ENCODE measurements around the gene ABCB10. TPM values are rescaled to one million over a fixed set of nuclear protein-coding genes. Genes with fewer than 3 reads are reported as not detected.
"Not testable (repeated sequence)": the region's sequence is repeated elsewhere in the genome, so short reads cannot be mapped to it uniquely, and the experiment has no call there.

The ABCB10 gene
- total RNA-seq, 1 donor from 2014 or later = 18.8 TPM

DNA sequence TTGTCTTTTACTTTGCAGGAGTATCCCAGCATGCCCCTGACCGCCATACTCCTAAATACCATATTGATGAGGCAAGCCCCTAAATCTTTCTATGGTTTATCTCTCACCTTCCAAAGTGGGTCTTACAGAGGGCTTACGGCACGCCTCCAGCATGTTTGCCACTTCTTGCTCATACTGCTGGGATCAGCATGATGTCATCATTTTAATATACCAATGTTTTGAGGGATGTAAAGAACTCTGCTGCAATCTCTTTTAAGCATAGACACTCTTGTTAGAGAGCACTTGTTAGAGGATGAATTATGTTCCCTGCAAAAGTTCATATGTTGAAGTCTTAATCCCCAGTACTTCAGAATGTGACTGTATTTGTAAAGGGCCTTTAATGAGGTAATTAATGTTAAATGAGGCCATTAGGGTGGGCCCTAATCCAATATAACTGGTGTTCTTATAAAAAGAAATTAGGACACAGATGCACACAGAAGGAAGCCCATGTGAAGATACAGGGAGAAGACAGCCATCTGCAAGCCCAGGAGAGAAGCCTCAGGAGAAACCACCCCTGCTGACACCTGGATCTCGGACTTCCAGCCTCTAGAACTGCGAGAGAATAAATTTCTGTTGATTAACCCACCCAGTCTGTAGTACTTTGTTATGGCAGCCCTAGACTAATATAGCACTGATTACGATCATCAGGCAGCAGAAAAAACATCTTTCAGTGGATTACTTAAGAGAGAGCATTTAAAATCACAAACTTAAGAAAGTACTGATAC is 16.4 kb upstream of the ABCB10 start:
- no peak for DNase-seq (ENCODE audit: low spot score in 2 of 2)
- no peak for FAIRE-seq

DNA sequence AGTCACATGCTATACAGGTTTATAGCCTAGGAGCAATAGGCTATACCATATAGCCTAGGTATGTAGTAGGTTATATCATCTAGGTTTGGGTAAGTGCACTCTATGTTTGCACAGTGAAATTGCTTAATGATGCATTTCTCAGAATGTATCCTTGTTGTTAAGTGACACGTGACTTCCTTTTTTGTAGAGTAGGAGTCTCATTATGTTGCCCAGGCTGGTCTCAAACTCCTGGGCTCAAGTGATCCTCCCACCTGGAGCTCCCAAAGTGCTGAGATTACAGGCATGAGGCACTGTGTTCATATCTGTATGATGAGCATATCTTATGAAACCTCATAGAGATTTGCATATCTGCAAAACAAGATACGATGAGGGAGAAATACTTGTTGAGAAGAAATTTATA is 13.8 kb upstream of the ABCB10 start:
- FAIRE-seq (no peak), DNase-seq (ENCODE audit: low spot score in 2 of 2) (no peak)

DNA sequence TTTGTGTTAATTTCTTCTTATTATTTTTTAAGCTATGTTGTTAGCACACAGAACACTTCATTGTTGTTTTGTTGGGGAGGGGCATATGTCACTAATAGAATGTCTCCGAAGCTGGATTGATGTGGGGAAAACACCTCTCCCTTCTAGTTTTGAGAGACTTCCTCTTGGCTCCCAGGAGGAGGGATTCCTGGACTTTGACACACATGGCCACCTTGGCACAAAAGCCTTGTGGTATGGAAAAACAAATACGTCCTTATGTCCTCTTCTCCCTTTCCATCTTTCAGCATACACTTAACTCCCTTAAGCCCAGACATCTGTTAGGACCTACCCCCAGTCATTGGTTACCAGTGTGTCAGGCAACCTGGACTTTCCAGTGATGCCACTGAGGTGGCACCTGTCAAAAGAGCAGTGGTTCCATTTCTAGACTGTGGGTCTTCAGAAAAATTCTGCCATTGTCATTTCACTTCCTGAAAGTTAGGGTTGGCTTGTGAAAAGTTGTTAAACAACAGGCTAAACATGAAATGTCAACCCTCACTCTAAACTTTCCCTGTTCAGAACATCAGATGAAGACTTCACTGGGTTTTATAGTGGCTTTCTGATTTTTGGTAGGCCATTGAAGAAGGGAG is 12.5 kb upstream of the ABCB10 start:
- FAIRE-seq = no peak
- DNase-seq (ENCODE audit: low spot score in 2 of 2) = no peak

DNA sequence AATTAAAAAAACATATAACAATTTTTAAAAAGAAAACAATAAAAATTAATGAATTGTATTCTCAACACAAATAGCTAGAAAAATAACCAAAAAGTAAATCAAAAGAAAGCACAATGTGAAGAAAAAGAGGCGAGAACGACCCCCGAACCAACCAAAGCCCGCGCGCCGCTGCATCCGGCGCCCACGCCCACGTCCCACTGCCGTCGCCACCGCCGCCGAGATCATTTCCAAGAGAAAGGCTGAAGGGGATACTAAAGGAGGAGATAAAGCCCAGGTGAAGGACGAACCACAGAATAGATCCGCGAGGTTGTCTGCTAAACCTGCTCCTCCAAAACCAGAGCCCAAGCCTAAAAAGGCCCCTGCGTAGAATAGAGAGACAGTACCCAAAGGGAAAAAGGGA is 11.8 kb upstream of the ABCB10 start:
- DNase-seq (ENCODE audit: low spot score in 2 of 2) = no peak
- FAIRE-seq = no peak

DNA sequence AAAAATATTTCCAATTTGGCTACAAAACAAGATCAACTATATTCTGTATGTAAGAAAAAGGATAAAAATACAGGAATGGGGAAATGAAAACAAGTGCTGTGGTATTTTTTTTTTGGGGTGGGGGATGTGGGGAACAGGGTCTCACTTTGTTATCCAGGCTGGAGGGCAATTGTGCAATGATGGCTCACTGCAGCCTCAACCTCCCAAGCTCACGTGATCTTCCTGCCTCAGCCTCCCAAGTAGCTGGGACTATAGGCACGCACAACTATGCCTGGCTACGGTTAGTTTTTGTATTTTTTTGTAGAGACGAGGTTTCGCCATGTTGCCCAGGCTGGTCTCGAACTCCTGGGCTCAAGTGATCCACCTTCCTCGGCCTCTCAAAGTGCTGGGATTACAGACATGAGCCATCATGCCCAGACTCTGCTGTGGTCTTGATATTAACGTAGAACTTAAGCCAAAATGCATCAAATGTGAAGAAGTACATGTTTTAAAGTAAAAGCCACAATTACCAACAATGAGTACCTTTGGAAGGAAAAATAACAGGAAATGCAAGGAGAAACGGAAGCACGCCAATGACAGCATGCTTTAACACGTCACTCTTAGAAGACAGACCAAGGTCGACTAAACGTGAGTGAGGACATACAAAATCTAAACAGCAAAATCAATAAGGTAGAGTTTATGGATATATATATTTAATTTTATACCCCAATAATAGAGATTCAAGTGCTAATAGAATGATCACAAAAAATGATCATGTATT is 8.8 kb upstream of the ABCB10 start:
- FAIRE-seq = no peak
- DNase-seq (ENCODE audit: low spot score in 2 of 2) = no peak

GRCh38 chr1:229563701-229564100 is 5.2 kb upstream of the ABCB10 start:
- FAIRE-seq = no peak
- DNase-seq (ENCODE audit: low spot score in 2 of 2) = no peak

DNA sequence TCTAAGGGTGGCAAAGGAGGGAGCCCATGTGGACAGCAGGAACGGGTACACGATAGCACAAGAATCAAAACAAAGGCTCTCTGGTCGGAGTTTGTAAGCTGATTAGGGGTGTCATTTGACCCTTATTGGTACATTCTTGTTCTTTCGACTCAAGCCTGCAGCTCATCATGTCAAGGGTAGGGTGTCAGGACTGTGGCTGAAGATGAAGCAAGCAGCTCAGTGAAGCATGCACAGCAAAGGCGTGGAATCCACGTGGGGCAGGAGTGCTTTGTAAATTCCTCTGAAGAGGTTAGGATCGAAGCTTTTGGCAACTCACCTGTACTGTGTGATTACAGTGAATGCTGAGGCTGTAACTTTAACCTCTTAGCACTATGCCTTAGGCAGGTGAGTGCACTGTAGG is 4.7 kb upstream of the ABCB10 start:
- FAIRE-seq (no peak), DNase-seq (ENCODE audit: low spot score in 2 of 2) (no peak)

DNA sequence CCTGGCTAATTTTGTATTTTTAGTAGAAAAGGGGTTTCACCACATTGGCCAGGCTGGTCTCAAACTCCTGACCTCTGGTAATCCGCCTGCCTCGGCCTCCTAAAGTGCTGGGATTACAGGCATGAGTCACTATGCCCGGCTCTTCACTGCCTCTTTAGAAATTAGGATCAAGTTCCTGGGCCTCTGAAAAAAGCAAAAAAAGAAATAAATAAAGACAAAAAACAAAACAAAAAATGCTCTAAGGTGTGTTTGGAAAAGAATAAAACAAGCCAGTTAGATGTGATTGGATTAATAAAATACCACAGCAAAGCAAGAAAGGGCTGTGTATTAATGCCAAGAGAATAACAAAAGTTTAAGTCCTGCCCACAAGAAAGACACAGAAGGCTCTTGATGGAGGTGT is 4.2 kb upstream of the ABCB10 start:
- FAIRE-seq (no peak), DNase-seq (ENCODE audit: low spot score in 2 of 2) (no peak)

GRCh38 chr1:229561141-229561540 is 2.6 kb upstream of the ABCB10 start:
- DNase-seq (ENCODE audit: low spot score in 2 of 2) (no peak), FAIRE-seq (no peak)

GRCh38 chr1:229560124-229560523 is 1.6 kb upstream of the ABCB10 start:
- FAIRE-seq; DNase-seq (ENCODE audit: low spot score in 2 of 2): not testable (repeated sequence)

DNA sequence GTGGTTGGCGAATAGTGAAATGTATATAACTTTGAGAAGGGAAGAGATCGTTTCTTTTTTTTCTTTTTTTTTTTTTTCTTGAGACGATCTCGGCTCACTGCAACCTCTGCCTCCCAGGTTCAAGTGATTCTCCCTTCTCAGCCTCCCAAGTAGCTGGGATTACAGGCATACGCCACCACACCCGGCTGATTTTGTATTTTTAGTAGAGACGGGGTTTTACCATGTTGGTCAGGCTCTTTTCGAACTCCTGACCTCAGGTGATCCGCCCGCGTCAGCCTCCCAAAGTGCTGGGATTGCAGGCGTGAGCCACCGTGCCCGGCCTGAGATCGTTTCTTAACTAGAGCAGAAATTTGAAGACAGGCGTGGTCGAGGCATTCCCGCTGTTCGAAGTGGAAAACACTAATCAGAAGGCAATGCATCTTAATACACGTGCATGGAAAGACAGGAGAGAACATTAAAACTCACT is 862 bp upstream of the ABCB10 start:
- FAIRE-seq; DNase-seq (ENCODE audit: low spot score in 2 of 2): not testable (repeated sequence)

DNA sequence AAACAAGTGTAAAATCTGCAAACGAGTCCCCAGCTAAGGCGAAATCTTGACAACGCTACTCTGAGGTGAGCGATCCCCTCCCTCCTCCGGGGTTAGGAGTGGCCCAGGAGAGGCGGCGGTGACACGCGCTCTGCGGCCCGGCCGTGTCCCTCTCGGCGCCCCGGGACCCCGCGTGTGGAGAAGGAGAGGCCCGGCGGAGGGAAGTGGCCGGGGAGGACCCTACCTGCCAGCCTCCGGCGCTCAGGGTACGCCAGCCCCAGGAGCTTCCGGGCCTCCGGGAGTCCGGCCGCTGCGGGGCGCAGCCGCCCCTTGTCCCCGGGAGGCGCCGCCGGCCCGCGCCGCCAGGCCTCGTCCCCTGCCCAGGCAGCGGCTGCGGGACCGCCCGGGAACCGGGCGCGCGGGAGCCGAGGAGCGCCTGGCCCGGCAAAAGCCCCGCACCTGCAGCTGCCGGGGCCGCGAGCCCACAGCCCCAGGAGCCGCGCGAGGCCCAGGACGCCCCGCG is 543 bp downstream of the ABCB10 start:
- FAIRE-seq = no peak

GRCh38 chr1:229557200-229557850 is 1.2 kb downstream of the ABCB10 start:
- FAIRE-seq (no peak), DNase-seq (ENCODE audit: low spot score in 2 of 2) (no peak)

More for the DNA sequence above, 543 bp downstream of the ABCB10 start:
- DNase-seq (ENCODE audit: low spot score in 2 of 2) = peak; percentile 60 to 77

DNA sequence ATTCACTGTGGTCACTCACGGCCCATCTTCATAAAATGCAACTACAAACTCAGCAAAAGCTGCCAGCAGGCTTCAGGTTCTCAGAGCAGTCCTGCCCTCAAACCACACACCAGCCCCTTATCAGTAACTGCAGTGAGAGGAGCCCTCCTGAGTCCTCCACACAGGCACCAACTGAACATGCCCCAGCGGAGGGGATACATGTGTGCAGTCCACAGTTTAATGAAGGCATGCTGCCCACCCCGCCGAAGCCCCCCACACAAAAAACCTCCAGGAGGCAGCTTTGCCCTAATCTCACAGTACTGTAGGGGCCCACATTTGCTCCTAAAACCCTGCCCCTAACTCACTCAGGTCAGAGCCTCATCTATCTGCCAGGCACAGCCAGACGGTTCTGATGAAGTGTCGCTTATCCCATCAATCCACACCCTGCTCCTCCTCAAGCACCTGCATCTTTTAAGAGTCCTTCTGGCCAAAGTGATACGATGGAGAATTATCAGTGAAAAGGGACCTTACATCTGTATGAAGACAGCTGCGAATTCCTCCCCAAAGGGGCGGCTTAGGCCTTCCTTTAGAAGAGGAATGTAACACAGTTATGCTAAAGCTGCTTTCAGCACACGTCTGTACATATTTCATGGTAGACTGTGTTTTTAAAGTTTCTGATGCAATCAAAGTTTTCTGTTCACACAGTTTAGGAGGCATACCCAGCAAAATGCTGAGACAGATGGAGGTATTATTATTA is 3.5 kb downstream of the ABCB10 start:
- FAIRE-seq (no peak), DNase-seq (ENCODE audit: low spot score in 2 of 2) (no peak)

DNA sequence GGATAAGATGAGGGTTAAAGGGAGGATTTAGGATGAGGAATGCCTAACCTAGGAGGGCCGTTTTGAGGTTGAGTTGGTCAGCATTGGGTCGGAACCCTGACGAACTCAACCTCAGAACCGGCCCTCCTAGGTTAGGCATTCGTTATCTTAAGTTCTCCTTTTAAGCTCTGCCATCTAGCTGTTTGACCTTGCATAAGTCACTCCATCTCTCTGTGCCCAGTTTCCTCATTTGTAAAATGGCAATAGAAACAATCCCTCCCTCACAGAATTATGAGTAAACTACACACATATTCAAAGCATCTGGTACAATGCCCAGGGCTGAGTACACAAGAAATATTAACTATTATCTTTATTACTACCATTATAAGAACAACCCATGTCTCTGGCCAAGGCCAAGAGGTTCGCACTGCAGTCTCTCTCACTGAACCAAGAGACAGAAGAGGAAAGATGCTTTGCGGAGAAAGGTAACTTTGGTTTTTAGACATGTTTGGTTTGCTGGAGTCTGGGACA is 4.8 kb downstream of the ABCB10 start:
- FAIRE-seq = no peak

GRCh38 chr1:229552732-229553131 is 5.8 kb downstream of the ABCB10 start:
- FAIRE-seq (no peak), DNase-seq (ENCODE audit: low spot score in 2 of 2) (no peak)

More for the DNA sequence above, 4.8 kb downstream of the ABCB10 start:
- no peak for DNase-seq (ENCODE audit: low spot score in 2 of 2)

GRCh38 chr1:229550812-229551567 is 7.5 kb downstream of the ABCB10 start:
- no peak for DNase-seq (ENCODE audit: low spot score in 2 of 2)
- FAIRE-seq = no peak

GRCh38 chr1:229547542-229547941 is 11.0 kb downstream of the ABCB10 start:
- DNase-seq (ENCODE audit: low spot score in 2 of 2) (no peak), FAIRE-seq (no peak)

- FAIRE-seq (no peak), DNase-seq (ENCODE audit: low spot score in 2 of 2) (no peak)
Measured at GRCh38 chr1:229544587-229544986, 13.9 kb downstream of the ABCB10 start.
